Activated CD4-positive, CD25-positive, alpha-beta regulatory T cell treated with anti-CD3 and anti-CD28 coated beads, Interleukin-2, amount 50 U/mL, for 72 hours (primary cell): Measurements from ENCODE around the gene TRAF7.

ENCODE experiments used
- DNase-seq: peaks from one replicate; pipeline ENCODE4 v3.0.0; 2021

TRAF7 gene

DNA sequence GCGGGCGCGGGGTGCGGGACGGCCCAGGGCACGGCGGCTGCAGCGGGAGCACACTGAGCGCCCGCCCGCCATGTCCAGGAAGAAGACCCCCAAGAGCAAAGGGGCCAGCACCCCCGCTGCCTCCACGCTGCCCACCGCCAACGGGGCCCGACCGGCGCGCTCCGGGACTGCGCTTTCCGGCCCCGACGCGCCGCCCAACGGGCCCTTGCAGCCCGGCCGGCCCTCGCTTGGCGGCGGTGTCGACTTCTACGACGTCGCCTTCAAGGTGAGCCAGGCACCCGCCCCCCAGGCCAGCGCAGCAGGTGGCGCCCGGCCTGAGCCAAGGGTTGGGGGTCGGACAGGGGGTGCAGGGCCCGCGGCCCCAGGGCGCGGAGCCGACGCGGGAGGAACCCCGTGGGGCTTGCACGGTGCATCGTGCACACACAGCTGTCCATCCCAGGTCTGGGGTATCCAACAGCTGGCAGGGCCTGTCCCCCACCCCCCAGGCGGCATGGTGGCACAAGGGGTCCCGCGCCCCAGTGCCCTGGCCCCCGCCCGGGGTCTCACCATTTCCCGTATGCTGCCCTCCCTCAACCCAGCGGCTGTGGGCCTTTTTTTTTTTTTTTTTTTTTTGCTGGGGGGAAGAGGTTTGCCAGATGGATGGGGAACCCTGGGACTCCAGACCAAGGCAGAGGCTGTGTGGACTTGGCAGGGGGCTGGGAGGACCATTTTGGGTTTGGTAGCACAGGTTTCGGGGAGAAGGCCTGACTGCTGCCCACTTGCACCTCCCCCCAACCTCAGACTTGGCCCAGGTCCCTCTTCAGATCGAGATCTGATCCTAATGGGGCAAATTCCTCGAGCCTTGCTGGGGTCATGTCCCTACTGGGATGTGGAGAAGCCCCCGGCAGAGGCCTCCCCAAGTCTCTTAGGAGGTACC lies 6.6 kb upstream of the TRAF7 start:
- DNase-seq: no peak

GRCh38 chr16:2149630-2150417 lies 5.8 kb upstream of the TRAF7 start:
- DNase-seq: no peak

DNA sequence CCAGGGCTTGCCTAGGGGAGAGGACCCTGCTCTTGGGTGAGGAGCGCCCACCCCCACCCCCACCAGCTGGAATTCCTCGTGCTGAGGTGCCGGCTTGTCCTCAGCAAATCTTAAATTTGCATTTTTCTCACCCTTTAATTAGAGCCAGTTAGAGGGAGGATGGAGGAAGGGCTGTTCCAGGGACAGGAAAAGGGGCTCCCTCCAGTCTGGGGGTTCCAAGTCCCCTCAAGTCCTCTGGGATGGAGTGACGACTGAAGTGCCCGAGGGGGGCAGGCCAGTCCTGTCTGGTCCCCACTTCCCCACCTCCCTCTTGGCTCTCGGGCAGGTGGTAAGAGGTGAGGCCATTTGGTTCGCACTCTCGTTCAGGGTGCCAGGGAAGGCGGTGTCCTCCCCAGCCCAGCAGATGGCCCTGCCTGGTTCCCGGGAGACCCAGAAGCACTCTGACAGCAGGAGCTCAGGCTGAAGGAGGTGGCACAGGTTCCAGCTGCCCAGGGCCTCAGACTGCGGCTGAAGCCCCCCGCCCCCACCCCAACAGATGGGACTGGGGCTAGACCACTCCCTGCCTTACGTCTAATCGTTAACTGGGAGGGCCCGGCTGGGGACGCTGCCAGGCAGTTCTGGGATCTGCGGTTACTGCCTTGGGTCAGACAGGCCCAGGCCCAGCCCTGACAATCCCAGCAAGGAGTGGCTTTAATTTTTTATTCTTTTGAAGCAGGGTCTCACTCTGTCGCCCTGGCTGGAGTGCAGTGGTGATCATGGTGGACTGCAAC lies 5.0 kb upstream of the TRAF7 start:
- DNase-seq: no peak

DNA sequence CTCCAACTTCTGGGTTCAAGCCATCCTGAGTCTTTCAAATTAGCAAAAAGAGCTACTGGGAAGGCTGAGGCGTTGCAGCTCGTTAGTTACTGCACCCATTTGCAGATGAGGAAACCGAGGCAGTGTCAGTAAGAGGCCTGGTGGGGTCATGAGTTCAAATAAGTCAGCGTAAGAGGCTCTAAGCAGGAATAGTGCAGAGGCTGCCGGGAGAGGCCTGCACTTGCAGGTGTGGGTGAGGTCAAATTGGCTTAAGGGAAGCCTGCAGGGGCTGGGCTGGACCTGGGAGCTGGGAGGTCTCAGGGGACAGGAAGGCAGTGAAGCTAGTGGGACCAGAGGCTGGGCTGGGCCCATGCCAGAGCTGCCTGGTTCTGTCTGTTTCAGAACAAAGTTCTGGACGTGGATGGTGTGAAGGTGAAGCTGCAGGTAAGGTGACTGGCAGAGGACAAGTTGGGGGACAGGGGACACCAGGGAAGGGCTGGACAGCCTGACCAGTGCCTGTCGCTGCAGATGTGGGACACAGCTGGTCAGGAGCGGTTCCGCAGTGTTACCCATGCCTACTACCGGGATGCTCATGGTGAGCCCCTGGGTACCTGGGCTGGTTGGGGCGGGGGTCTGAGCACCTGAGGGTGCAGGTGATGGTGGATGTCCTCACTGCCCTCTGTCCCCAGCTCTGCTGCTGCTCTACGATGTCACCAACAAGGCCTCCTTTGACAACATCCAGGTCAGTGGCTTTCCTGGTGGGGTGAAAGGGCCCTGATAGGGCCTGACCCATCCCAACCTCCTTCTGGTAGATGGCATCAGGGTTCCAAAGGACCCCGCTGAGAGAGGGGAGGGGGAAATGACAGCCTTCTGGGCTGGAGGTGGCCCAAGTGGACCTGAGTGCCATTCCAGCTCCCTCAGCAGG lies 4.1 kb upstream of the TRAF7 start:
- no peak for DNase-seq

- no peak for DNase-seq
Observed at GRCh38 chr16:2152695-2153506, 2.7 kb upstream of the TRAF7 start.

DNA sequence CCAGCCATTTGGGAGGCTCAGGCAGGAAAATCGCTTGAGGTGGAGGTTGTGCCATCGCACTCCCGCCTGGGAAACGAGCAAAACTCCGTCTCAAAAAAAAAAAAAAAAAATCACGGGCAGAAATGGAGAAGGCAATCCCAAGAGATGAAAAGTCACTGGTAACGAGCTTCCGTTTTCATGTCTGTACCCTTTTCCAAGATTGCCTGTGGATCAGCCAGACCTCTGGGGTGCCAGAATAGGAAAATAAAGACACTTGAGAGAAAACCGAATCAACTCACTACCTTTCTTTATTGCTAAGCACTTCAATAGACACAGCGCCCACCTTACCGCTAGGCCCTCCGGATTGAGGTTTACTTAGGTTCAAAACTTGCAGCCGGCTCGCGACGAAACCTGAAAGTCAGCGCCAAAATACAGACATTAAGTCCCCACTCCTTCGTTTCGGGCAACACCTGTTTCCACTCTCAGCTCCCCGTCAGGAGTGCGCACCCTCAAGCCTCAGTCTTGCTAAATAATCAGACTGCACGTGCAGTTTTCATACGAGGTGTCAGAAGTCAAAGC lies 970 bp upstream of the TRAF7 start:
- DNase-seq: no peak

DNA sequence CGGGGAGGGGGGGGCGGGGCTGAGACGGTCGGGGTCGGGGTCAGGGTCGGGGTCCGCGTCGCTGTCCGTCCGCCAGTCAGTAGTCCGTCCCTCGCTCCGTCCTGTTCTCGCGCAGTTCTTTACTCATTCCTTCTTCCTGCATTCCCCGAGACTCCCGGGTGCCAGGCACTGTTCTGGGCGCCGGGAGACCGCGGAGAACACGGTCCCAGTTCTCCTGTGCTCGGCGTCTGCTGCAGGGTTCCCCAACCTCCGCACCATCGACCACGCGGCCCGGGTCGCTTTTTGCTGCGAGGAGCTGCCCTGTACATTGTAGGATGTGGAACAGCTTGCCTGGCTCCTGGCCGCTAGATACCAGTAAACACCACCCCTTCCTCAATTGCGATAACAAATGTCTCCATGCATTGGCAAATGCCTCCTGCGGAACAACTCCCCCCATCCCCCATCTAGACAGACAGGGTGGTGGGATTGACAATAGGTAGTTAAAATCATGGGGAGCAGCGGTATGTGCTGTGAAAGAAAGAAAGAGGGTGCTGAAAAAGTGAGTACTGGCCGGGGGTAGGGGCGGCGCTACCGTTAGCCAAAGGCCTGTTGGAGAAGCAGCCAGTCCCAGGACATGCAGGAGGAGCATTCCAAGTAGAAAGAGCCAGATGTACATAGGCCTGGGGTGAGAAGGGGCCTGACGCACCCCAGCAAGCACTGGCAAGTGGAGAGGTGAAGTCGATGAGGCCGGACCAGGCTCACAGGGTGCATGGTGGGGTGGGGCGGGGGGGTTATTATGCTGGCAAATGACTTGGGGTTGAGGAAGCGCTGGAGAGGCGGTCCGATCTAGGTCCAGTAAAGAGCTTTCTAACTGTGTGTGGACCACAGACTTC lies 631 bp downstream of the TRAF7 start:
- DNase-seq: no peak

DNA sequence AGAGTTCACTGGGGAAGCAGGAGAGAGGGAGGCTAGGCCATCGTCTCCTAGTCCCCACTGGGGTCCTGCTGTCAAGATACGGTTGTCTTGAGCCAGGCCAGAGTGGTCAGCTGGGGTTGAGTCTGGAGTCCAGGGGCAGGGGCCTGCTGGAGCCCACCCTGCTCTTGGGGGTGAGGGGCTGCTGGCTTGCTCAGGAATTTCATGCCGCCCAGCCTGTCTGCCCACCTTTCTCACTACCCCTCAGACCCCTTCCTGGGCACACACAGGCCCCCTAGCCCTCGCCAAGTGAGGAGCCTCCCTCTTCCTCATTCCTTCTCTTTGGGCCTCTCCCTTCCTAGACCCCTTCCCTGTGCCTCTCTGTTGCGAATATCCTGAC lies 1.3 kb downstream of the TRAF7 start:
- no peak for DNase-seq

GRCh38 chr16:2157480-2158261 lies 2.1 kb downstream of the TRAF7 start:
- DNase-seq: no peak

GRCh38 chr16:2158262-2158638 lies 2.7 kb downstream of the TRAF7 start:
- no peak for DNase-seq

DNA sequence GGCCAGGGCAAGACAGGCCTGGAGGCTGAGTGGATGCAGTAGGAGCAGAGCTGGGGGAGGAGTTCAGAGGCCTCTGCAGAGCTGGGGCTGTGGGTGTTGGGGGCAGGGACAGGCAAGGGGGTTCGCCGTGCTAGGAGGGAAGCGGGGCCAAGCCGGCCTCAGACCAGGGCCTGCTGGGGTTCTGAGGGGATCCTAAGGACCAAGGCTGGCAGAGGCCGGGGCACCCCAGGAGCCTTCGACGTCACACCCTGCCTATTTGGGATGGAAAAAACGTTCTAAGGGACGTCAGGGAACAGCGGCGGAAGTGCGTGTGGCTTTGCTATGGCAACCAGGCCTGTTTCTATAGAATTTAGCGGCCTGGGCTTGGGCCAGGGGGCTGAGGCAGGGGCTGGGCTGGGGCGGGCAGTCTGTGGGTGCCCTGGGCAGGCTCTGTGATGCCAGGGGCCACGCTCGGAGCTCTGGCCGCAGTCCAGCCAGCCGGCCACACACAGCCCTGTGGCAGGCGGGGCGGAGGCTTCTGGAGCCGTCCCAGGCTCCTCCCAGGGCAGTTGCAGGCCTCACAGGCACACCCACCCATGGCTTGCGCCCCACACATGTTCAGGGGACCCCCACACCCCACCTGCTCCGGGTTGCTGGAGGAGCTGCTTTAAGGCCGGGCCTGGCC lies 3.7 kb downstream of the TRAF7 start:
- no peak for DNase-seq

- no peak for DNase-seq
Observed at GRCh38 chr16:2160915-2161551, 5.5 kb downstream of the TRAF7 start.

GRCh38 chr16:2161911-2162310 lies 6.3 kb downstream of the TRAF7 start:
- DNase-seq: no peak

GRCh38 chr16:2162676-2163118 lies 7.1 kb downstream of the TRAF7 start:
- DNase-seq: no peak

GRCh38 chr16:2163211-2163881 lies 7.8 kb downstream of the TRAF7 start:
- DNase-seq: no peak

GRCh38 chr16:2165861-2166260 lies 10.3 kb downstream of the TRAF7 start:
- DNase-seq: no peak

DNA sequence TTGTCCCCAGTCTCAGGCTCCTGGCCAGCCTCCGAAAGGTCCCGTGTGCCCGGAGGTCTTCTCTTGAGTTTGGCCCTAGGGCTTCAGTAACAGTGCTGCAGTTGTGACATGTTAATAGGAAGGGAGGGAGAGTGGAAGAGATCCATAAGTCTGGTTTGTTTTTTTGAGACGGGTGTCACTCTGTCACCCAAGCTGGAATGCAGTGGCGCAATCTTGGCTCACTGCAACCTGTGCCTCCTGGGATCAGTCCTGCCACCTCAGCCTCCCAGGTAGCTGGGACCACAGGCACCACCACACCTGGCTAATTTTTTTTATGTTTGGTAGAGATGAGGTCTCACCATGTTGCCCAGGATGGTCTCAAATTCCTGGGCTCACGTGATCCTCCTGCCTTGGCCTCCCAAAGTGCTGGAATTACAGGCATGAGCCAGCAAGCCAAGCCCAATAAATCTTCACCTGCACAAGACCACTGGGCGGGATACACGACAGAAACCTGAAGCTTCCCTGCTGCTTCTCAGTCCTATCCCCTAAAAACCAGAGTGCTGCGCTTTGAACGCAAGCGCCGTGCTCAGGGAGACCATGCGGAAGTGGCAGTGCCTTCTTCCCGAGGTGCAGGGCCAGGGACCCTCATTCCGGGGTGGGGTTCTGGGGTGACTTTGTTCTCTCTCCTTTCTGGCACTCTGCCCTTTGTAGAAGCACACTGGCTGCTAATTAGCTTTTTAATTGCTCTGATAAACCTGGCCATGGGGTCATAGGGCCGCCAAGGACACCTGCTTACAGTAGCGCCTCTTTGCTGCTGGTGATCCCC lies 10.9 kb downstream of the TRAF7 start:
- no peak for DNase-seq
